CD14-positive monocyte (primary cell): ENCODE data around the gene TARBP1. TPM values are rescaled to one million over a fixed set of nuclear protein-coding genes. Genes with fewer than 3 reads are reported as not detected.

Experiments used
- DNase-seq, 3 donors: peaks; one replicate each; pipeline ENCODE4 v3.0.0-alpha.2; 2011 to 2022
- H2AFZ ChIP-seq: 2 replicates; pipeline ENCODE4 v1.6.0; 2012; ENCODE audit warnings: mild to moderate bottlenecking, low read depth, low read length, inconsistent platforms; ENCODE audit not compliant: insufficient read depth, poor library complexity, severe bottlenecking
- H3K27ac ChIP-seq, 2 donors: 1 replicate in 1 of 2; 2 replicates in 1 of 2; pipeline ENCODE4 v1.5.1; 2012 to 2013; ENCODE audit warnings: low read length in 2 of 2, control low read depth in 1 of 2, inconsistent platforms in 1 of 2, low read depth in 1 of 2, mild to moderate bottlenecking in 1 of 2
- H3K27me3 ChIP-seq, 2 donors: one replicate each; pipeline versions ENCODE4 v1.6.0 to v1.6.1; 2011 to 2013; ENCODE audit warnings: low read length in 2 of 2; ENCODE audit not compliant: control insufficient read depth in 2 of 2, insufficient read depth in 2 of 2
- H3K36me3 ChIP-seq, 2 donors: replicated peaks in 1 of 2; 1 replicate in 1 of 2; 2 replicates in 1 of 2; pipeline versions ENCODE4 v1.5.1 to v1.6.1; 2012 to 2013; ENCODE audit warnings: low read length in 2 of 2, control low read depth in 1 of 2, inconsistent platforms in 1 of 2, mild to moderate bottlenecking in 1 of 2; ENCODE audit not compliant: insufficient read depth in 2 of 2, control insufficient read depth in 1 of 2
- H3K4me1 ChIP-seq, 2 donors: 1 replicate in 1 of 2; 2 replicates in 1 of 2; pipeline versions ENCODE4 v1.5.1 to v1.6.1; 2012 to 2013; ENCODE audit warnings: low read length in 2 of 2, control low read depth in 1 of 2, inconsistent platforms in 1 of 2, mild to moderate bottlenecking in 1 of 2, moderate library complexity in 1 of 2; ENCODE audit not compliant: insufficient read depth in 2 of 2, control insufficient read depth in 1 of 2
- H3K4me2 ChIP-seq: replicated peaks from 2 replicates; pipeline ENCODE3; 2012; ENCODE audit warnings: low read length, moderate library complexity, mild to moderate bottlenecking; ENCODE audit not compliant: poor library complexity, severe bottlenecking; ENCODE audit errors: extremely low read depth
- H3K4me3 ChIP-seq, 3 experiments: fragments of 200-600 bp in 1 of 3; sonication (generic) in 1 of 3; replicated peaks in 1 of 3; 1 replicate in 2 of 3; 2 replicates in 1 of 3; pipeline ENCODE4 v1.5.1; 2011 to 2013; ENCODE audit warnings: low read length in 3 of 3, mild to moderate bottlenecking in 3 of 3, control low read depth in 2 of 3, low read depth in 2 of 3, inconsistent platforms in 1 of 3, moderate library complexity in 1 of 3
- H3K79me2 ChIP-seq: 2 replicates; pipeline ENCODE4 v1.6.0; 2012; ENCODE audit warnings: mild to moderate bottlenecking, control low read depth, inconsistent platforms, low read length, moderate library complexity; ENCODE audit not compliant: insufficient read depth
- H3K9ac ChIP-seq: 2 replicates; pipeline ENCODE4 v1.6.0; 2017; ENCODE audit warnings: low read length, mild to moderate bottlenecking; ENCODE audit not compliant: insufficient read depth, poor library complexity, severe bottlenecking
- H3K9me3 ChIP-seq, 2 donors: replicated peaks in 1 of 2; 1 replicate in 1 of 2; 2 replicates in 1 of 2; pipeline versions ENCODE4 v1.5.1 to v1.6.1; 2012 to 2013; ENCODE audit warnings: low read length in 2 of 2, control low read depth in 1 of 2; ENCODE audit not compliant: control insufficient read depth in 1 of 2, insufficient read depth in 1 of 2
- H4K20me1 ChIP-seq: 2 replicates; pipeline ENCODE4 v1.6.0; 2012; ENCODE audit warnings: mild to moderate bottlenecking, low read length, control low read depth, moderate library complexity; ENCODE audit not compliant: insufficient read depth
- H3K27ac Mint-ChIP-seq, 7 donors: one replicate each; pipeline ENCODE4 v1.8.0; 2020; ENCODE audit warnings: mild to moderate bottlenecking in 7 of 7, mixed read lengths in 7 of 7, moderate library complexity in 6 of 7, inconsistent platforms in 2 of 7
- H3K27me3 Mint-ChIP-seq, 3 donors: one replicate each; pipeline ENCODE4 v1.8.0; 2021 to 2022; ENCODE audit warnings: low read depth in 3 of 3, mild to moderate bottlenecking in 3 of 3, mixed read lengths in 3 of 3, moderate library complexity in 3 of 3, inconsistent platforms in 1 of 3
- H3K36me3 Mint-ChIP-seq, 2 donors: one replicate each; pipeline ENCODE4 v1.8.0; 2020; ENCODE audit warnings: mixed read lengths in 2 of 2, inconsistent platforms in 1 of 2, mild to moderate bottlenecking in 1 of 2
- H3K4me1 Mint-ChIP-seq: one replicate; pipeline ENCODE4 v1.8.0; 2020; ENCODE audit warnings: mild to moderate bottlenecking, mixed read lengths
- H3K4me3 Mint-ChIP-seq, 2 donors: one replicate each; pipeline ENCODE4 v1.8.0; 2020; ENCODE audit warnings: mild to moderate bottlenecking in 2 of 2, mixed read lengths in 2 of 2, moderate library complexity in 1 of 2
- H3K9me3 Mint-ChIP-seq, 7 donors: one replicate each; pipeline ENCODE4 v1.8.0; 2020 to 2022; ENCODE audit warnings: mixed read lengths in 7 of 7, mild to moderate bottlenecking in 6 of 7, moderate library complexity in 6 of 7, inconsistent platforms in 2 of 7
- WGBS: methylation state at CpG from one replicate; pipeline ENCODE4 v1.1.5; 2013; ENCODE audit warnings: missing lambda C conversion rate; ENCODE audit not compliant: insufficient coverage; 5-methylcytosine and 5-hydroxymethylcytosine counted together
- intact Hi-C, 2 donors: fragments of 100-400 bp; cut with micrococcal nuclease; formaldehyde crosslinking; loops; one replicate each; pipeline versions ENCODE4 v1.15.0 to v1.15.1; 2023
- polyA plus RNA-seq, 3 donors: library from polyadenylated mRNA; depleted of rRNA in 1 of 3; unstranded in 2 of 3; stranded (reverse) in 1 of 3; fragments of 300-500 nt in 2 of 3; fragments of >200 nt in 1 of 3; fragmentation: Illumina TruSeq in 2 of 3; gene quantifications; 1 replicate in 2 of 3; 2 replicates in 1 of 3; pipeline ENCODE4 v1.2.3, GENCODE V29; 2012 to 2021
- TF ChIP-seq, protein P1 (sequence below): fragments of 200-600 bp; IDR thresholded peaks from one replicate; pipeline ENCODE4 v1.8.0; 2022; ENCODE audit warnings: antibody characterized with exemption, mild to moderate bottlenecking

TARBP1 gene
- polyA plus RNA-seq, 3 donors = 1.4 to 30.9 (median 3.2) TPM

- Histone ChIP-seq H3K9ac (no peak overlapping the region), H3K27me3 (no peaks in the 10 kb centered on the region), H3K36me3 (no peaks in the 10 kb centered on the region), H3K79me2 (no peaks in the 10 kb centered on the region), H3K27ac (peak overlapping the region in 1 of 2 donors; percentile 24), H3K4me1 (peaks cover 31 to 33% of the 10 kb centered on the region in 2 donors), H3K9me3 (no peaks in the 10 kb centered on the region), H4K20me1 (no peaks in the 10 kb centered on the region), H2AFZ (peak overlapping the region; percentile 38), H3K4me3 (peak overlapping the region in 1 of 3 experiments; percentile 13), H3K4me2 (peak overlapping the region; percentile 21)
- intact Hi-C loops = loop anchor here in 1 of 2 donors (10.0 kb wide), 1 partner anchor 926 kb away; no protein-coding TSS in a partner anchor
- H3K4me1 Mint-ChIP-seq = peaks cover 32% of the 10 kb centered on the region
- no peaks in the 10 kb centered on the region for H3K9me3 Mint-ChIP-seq
- peaks cover 0 to 2% (median 2%) of the 10 kb centered on the region in 3 donors for H3K27me3 Mint-ChIP-seq
- H3K4me3 Mint-ChIP-seq = peak overlapping the region in 1 of 2 donors; percentile 62
- TF ChIP-seq, protein P1, sequence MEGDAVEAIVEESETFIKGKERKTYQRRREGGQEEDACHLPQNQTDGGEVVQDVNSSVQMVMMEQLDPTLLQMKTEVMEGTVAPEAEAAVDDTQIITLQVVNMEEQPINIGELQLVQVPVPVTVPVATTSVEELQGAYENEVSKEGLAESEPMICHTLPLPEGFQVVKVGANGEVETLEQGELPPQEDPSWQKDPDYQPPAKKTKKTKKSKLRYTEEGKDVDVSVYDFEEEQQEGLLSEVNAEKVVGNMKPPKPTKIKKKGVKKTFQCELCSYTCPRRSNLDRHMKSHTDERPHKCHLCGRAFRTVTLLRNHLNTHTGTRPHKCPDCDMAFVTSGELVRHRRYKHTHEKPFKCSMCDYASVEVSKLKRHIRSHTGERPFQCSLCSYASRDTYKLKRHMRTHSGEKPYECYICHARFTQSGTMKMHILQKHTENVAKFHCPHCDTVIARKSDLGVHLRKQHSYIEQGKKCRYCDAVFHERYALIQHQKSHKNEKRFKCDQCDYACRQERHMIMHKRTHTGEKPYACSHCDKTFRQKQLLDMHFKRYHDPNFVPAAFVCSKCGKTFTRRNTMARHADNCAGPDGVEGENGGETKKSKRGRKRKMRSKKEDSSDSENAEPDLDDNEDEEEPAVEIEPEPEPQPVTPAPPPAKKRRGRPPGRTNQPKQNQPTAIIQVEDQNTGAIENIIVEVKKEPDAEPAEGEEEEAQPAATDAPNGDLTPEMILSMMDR = no peak
- no peak for DNase-seq
- no peaks in the 10 kb centered on the region for H3K36me3 Mint-ChIP-seq
- peak overlapping the region in 3 of 7 donors; percentile 35 to 75 (median 60) for H3K27ac Mint-ChIP-seq
- WGBS = 60% methylated on average over 6 of the region's 9 CpGs
These were observed 9.4 kb upstream of the TARBP1 start for GRCh38 chr1:234488054-234489006.

- Histone ChIP-seq H3K79me2 (no peaks in the 10 kb centered on the region), H3K27ac (no peak overlapping the region), H3K36me3 (no peaks in the 10 kb centered on the region), H2AFZ (no peak overlapping the region), H3K27me3 (no peaks in the 10 kb centered on the region), H3K9me3 (no peaks in the 10 kb centered on the region), H3K4me3 (no peak overlapping the region), H4K20me1 (no peaks in the 10 kb centered on the region), H3K9ac (no peak overlapping the region), H3K4me2 (no peak overlapping the region), H3K4me1 (peaks cover 31 to 33% of the 10 kb centered on the region in 2 donors)
- H3K36me3 Mint-ChIP-seq = no peaks in the 10 kb centered on the region
- peaks cover 0 to 7% (median 5%) of the 10 kb centered on the region in 3 donors for H3K27me3 Mint-ChIP-seq
- no peak overlapping the region for H3K4me3 Mint-ChIP-seq
- TF ChIP-seq, protein P1 = peak; percentile 68
- peak; percentile 26 to 55 (median 54) for DNase-seq
- intact Hi-C loops = loop anchor here in 1 of 2 donors (10.0 kb wide), 1 partner anchor 928 kb away; no protein-coding TSS in a partner anchor
- WGBS = 54% methylated on average over 8 of the region's 12 CpGs
- H3K27ac Mint-ChIP-seq = no peak overlapping the region
- H3K4me1 Mint-ChIP-seq = peaks cover 32% of the 10 kb centered on the region
- no peaks in the 10 kb centered on the region for H3K9me3 Mint-ChIP-seq
These were observed 8.2 kb upstream of the TARBP1 start for GRCh38 chr1:234486858-234487840.
